ENCODE data around the gene PRDM15. TPM values are rescaled to one million over a fixed set of nuclear protein-coding genes. Genes with fewer than 3 reads are reported as not detected.

Gene PRDM15
- polyA plus RNA-seq, 1 experiment = 7.6 TPM

DNA sequence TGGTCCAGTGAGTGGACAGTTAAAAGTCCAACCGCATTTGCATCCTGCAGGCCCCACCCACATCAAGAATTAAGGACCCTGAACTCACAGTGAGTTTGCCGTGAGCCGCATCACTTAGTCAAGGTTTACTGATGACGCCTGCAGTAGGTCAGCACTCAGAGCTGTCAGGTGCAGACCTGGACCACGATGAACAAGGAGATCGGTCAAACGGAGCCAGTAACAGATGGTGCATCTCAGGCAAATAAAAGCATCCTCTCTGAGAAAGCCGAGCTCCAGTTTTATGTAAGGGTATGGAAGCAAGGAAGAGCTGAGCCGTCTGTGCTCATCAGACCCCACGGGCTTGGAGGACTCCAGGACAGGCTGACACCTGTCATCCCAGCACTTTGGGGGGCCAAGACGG is 4.5 kb downstream of the PRDM15 start:
- no peak overlapping the region for H3K4me3 ChIP-seq (ENCODE audit: low read depth, low read length)
- CTCF ChIA-PET = interaction anchor here (1.7 to 1.8 kb wide), 2 partner anchors 58 to 243 kb away, joined by 4 to 6 read pairs; no protein-coding TSS in a partner anchor

DNA sequence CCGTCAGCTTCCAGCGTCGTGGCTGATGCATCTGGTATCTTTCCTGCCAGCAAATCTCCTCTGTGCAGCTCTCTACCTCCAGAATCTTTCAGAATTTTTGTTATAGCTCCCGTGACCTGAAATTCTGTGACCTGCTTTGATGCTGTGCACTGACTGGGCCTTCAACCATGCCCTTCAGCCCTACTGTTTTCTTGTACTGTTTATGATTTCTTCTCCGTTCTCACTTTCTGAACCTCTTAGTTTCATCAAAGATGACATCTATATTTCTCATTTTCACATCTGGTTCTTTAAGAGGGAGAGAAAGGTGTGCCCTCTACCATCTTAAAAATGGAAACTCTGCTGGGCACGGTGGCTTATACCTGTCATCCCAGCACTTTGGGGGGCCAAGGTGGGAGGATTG is 5.7 kb downstream of the PRDM15 start:
- ChIA-PET POLR2A (no interaction called here), CTCF (interaction anchor here (1.1 kb wide), 1 partner anchor 234 kb away, joined by 5 read pairs; no protein-coding TSS in a partner anchor)
- H3K27me3 ChIP-seq (ENCODE audit: control insufficient read depth, insufficient read depth, low read length) = no peaks in the 10 kb centered on the region
- peaks cover 2% of the 10 kb centered on the region for H3K36me3 ChIP-seq (ENCODE audit: control insufficient read depth, insufficient read depth, low read length)
- H3K4me3 ChIP-seq (ENCODE audit: low read depth, low read length) = no peak overlapping the region
- TF ChIP-seq, protein P1, sequence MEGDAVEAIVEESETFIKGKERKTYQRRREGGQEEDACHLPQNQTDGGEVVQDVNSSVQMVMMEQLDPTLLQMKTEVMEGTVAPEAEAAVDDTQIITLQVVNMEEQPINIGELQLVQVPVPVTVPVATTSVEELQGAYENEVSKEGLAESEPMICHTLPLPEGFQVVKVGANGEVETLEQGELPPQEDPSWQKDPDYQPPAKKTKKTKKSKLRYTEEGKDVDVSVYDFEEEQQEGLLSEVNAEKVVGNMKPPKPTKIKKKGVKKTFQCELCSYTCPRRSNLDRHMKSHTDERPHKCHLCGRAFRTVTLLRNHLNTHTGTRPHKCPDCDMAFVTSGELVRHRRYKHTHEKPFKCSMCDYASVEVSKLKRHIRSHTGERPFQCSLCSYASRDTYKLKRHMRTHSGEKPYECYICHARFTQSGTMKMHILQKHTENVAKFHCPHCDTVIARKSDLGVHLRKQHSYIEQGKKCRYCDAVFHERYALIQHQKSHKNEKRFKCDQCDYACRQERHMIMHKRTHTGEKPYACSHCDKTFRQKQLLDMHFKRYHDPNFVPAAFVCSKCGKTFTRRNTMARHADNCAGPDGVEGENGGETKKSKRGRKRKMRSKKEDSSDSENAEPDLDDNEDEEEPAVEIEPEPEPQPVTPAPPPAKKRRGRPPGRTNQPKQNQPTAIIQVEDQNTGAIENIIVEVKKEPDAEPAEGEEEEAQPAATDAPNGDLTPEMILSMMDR (IDR thresholded peaks at IDR 0.05; ENCODE audit: insufficient read depth, low read depth, low read length) = no peak
- no peak for DNase-seq (ENCODE audit: low read depth)

More for the DNA sequence above, 4.5 kb downstream of the PRDM15 start:
- TF ChIP-seq, protein P1 (IDR thresholded peaks at IDR 0.05; ENCODE audit: insufficient read depth, low read depth, low read length) = no peak
- no peaks in the 10 kb centered on the region for H3K27me3 ChIP-seq (ENCODE audit: control insufficient read depth, insufficient read depth, low read length)
- DNase-seq (ENCODE audit: low read depth) = no peak
- H3K36me3 ChIP-seq (ENCODE audit: control insufficient read depth, insufficient read depth, low read length) = peaks cover 2% of the 10 kb centered on the region
- POLR2A ChIA-PET = no interaction called here

DNA sequence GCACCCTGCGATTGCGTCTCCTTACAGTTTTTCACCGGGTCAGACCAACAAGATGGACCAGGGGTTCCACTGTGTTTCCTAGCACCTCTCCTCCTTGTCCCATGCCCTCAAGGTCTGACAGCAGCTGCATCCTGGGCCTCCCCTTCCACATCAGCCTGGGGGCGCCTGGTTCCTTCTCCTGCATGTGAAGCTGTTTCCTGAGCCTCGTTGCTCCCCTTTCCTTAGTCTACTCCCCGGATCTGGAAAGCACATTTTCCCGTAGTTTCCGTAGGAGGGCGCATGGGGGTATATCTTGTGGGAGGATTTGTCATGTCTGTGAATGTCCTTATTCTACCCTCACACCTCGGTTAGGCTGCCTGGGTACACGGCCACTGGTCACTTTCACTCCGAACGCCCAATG is 6.1 kb downstream of the PRDM15 start:
- H3K27me3 ChIP-seq (ENCODE audit: control insufficient read depth, insufficient read depth, low read length) = no peaks in the 10 kb centered on the region
- ChIA-PET CTCF (interaction anchor here (1.1 kb wide), 1 partner anchor 235 kb away, joined by 5 read pairs; no protein-coding TSS in a partner anchor), POLR2A (no interaction called here)
- H3K36me3 ChIP-seq (ENCODE audit: control insufficient read depth, insufficient read depth, low read length) = peaks cover 2% of the 10 kb centered on the region
- no peak for DNase-seq (ENCODE audit: low read depth)
- no peak overlapping the region for H3K4me3 ChIP-seq (ENCODE audit: low read depth, low read length)
- TF ChIP-seq, protein P1 (IDR thresholded peaks at IDR 0.05; ENCODE audit: insufficient read depth, low read depth, low read length) = no peak

DNA sequence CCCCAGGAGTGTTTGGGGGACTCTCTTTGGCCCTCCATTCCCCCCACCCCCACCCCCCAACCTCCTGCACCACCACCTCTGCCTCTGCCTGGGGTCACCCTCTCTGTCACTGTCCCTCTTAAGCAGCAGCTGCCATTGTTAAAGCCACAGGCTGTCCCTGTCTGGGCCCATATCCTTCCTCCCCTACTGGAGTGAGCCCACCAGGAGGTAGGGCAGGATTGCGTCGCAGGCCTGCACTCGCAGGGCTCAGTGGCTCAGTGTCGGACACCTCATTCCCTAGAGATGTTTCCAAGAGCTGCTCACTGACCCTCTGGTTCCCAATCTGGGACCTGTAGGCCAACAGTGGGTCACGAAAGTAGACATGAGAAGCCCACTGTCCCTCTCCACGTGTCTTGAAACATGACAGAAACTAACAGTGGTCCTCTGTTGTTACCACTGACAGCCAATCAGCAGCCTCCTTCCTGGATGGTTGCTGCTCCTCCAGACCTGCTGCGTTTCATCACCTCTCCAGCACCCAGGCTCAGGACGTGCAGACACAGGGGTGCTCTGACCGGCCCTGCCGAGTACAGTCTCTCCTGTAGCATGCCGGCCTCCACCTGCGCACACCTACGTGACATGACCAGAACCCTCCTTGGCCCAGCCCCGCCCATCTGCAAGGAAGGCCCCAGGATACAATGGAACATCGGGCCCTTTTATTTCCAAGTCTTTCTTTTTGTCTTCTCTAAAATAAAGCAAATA is 7.7 kb downstream of the PRDM15 start:
- POLR2A ChIA-PET = no interaction called here

DNA sequence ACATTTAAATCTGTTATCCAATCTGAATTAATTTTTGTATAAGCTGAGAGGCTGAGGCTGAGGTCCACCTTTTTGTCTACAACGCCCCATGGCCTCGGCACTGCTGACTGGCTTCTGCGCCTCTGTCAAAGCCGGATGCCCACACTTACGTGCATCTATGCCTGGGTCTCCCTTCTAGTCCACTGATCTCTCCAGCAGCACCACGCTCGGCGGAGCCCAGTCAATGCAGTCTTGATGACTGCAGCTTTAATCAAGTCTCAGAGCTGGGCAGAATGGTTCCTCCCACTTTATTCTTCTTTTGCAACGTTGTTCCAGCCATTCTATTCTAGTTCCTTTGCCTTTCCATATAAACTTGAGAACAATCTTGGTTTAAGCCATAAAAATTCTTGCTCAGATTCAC is 9.4 kb downstream of the PRDM15 start:
- Histone ChIP-seq H3K4me3 (ENCODE audit: low read depth, low read length) (no peak overlapping the region), H3K36me3 (ENCODE audit: control insufficient read depth, insufficient read depth, low read length) (peaks cover 2% of the 10 kb centered on the region), H3K27me3 (ENCODE audit: control insufficient read depth, insufficient read depth, low read length) (no peaks in the 10 kb centered on the region)
- no peak for DNase-seq (ENCODE audit: low read depth)
- POLR2A ChIA-PET = interaction anchor here (0.5 kb wide), 1 partner anchor 124 kb away, joined by 3 read pairs; no protein-coding TSS in a partner anchor
- TF ChIP-seq, protein P1 (IDR thresholded peaks at IDR 0.05; ENCODE audit: insufficient read depth, low read depth, low read length) = no peak
- CTCF ChIA-PET = no interaction called here

More for the DNA sequence above, 7.7 kb downstream of the PRDM15 start:
- CTCF ChIA-PET = interaction anchor here (0.5 to 0.8 kb wide), 2 partner anchors 8 to 17 kb away, joined by 3 read pairs; no protein-coding TSS in a partner anchor
- no peak for DNase-seq (ENCODE audit: low read depth)
- Histone ChIP-seq H3K4me3 (ENCODE audit: low read depth, low read length) (no peak overlapping the region), H3K27me3 (ENCODE audit: control insufficient read depth, insufficient read depth, low read length) (no peaks in the 10 kb centered on the region), H3K36me3 (ENCODE audit: control insufficient read depth, insufficient read depth, low read length) (peaks cover 2% of the 10 kb centered on the region)
- TF ChIP-seq, protein P1 (IDR thresholded peaks at IDR 0.05; ENCODE audit: insufficient read depth, low read depth, low read length) = no peak
